Mucosa of descending colon (tissue), 3 donors: Measurements from ENCODE around the gene MEGF11. TPM values are rescaled to one million over a fixed set of nuclear protein-coding genes. Genes with fewer than 3 reads are reported as not detected.
A peak's percentile ranks its signal among the peaks of the same experiment; 100 is the strongest.

ENCODE experiments used
- ATAC-seq: fragments of 200-7000 bp; cut with Tn5 transposase; one replicate; pipeline ENCODE4 v1.9.1; 2020; ENCODE audit warnings: mild to moderate bottlenecking, moderate library complexity
- DNase-seq, 3 donors: peaks; one replicate each; pipeline ENCODE4 v3.0.0-alpha.2; 2020
- H3K36me3 ChIP-seq: fragments of 200-600 bp; one replicate; pipeline ENCODE4 v1.8.0; 2021; ENCODE audit warnings: low read depth, mild to moderate bottlenecking
- H3K4me1 ChIP-seq: fragments of 200-600 bp; one replicate; pipeline ENCODE4 v1.8.0; 2021; ENCODE audit warnings: low read depth, mild to moderate bottlenecking
- H3K4me3 ChIP-seq: fragments of 200-600 bp; one replicate; pipeline ENCODE4 v1.8.0; 2021; ENCODE audit warnings: mild to moderate bottlenecking
- H3K9me3 ChIP-seq: fragments of 200-600 bp; one replicate; pipeline ENCODE4 v1.8.0; 2021; ENCODE audit warnings: mild to moderate bottlenecking
- intact Hi-C, 2 donors: fragments of 100-400 bp; cut with DNase I in 1 of 2; cut with micrococcal nuclease in 1 of 2; formaldehyde crosslinking; loops; one replicate each; pipeline versions ENCODE4 v1.11.0 to v1.11.1; 2022; cut with DNase I, micrococcal nuclease
- total RNA-seq, 3 donors: library from RNA; stranded (reverse); fragmentation: NEBNext Ultra II Directional in 2 of 3; extraction: Animal tissue kit (Norgen Biotek cat#: 25700) in 2 of 3; gene quantifications; one replicate each; pipeline versions ENCODE4 v1.2.1 to v1.2.4, GENCODE V29; 2021 to 2023
- TF ChIP-seq, protein P1 (sequence below): fragments of 200-600 bp; IDR thresholded peaks from one replicate; pipeline ENCODE4 v1.8.0; 2022; ENCODE audit warnings: antibody characterized with exemption, mild to moderate bottlenecking
- donor health status: DM: no; HTN: no; CAD: no; lungs with moderate emphysema.
- donor health status: DM: no; HTN: no; CAD: no.
- donor health status: DM: no; HTN: yes; CAD: no.

MEGF11 gene
- total RNA-seq, 3 donors from 2014 or later = 0.12 to 0.29 (median 0.19) TPM

DNA sequence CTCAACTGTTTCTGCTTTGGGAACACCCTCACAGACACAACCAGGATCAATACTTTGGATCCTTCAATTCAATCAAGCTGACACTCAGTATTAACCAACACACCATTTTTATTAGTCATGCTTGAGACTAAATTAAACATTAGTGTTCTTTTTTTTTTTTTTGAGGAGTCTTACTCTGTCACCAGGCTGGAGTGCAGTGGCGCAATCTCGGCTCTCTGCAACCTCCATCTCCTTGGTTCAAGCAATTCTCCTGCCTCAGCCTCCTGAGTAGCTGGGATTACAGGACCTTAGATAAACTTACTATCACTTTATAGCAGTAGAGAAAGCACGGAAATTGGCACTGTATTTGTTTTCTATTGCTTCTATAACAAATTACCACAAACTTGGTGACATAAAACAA lies 386.3 kb downstream of the MEGF11 start:
- no peak for ATAC-seq
- no peaks in the 10 kb centered on the region for H3K9me3 ChIP-seq
- intact Hi-C loops = no loop called here

DNA sequence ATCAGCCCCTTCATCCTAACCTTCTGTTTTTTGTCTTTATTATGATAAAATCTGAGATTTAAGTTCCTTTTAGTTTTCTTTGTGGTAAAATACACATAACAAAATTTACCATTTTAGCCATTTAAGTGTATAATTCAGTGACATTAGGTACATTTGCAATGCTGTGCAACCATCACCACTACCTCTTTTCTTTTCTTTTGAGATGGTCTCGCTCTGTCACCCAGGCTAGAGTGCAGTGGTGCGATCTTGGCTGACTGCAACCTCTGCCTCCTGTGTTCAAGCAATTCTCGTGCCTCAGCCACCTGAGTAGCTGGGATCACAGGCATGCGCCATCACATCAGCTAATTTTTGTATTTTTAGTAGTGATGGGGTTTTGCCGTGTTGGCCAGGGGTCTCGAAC lies 390.4 kb downstream of the MEGF11 start:
- DNase-seq = no peak
- no peak for ATAC-seq
- H3K9me3 ChIP-seq = no peaks in the 10 kb centered on the region
- intact Hi-C loops = no loop called here
- TF ChIP-seq, protein P1, sequence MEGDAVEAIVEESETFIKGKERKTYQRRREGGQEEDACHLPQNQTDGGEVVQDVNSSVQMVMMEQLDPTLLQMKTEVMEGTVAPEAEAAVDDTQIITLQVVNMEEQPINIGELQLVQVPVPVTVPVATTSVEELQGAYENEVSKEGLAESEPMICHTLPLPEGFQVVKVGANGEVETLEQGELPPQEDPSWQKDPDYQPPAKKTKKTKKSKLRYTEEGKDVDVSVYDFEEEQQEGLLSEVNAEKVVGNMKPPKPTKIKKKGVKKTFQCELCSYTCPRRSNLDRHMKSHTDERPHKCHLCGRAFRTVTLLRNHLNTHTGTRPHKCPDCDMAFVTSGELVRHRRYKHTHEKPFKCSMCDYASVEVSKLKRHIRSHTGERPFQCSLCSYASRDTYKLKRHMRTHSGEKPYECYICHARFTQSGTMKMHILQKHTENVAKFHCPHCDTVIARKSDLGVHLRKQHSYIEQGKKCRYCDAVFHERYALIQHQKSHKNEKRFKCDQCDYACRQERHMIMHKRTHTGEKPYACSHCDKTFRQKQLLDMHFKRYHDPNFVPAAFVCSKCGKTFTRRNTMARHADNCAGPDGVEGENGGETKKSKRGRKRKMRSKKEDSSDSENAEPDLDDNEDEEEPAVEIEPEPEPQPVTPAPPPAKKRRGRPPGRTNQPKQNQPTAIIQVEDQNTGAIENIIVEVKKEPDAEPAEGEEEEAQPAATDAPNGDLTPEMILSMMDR = no peak
- no peaks in the 10 kb centered on the region for H3K36me3 ChIP-seq
- no peak overlapping the region for H3K4me3 ChIP-seq
- no peaks in the 10 kb centered on the region for H3K4me1 ChIP-seq

More for the DNA sequence above, 386.3 kb downstream of the MEGF11 start:
- DNase-seq = no peak
- TF ChIP-seq, protein P1 = no peak
- no peak overlapping the region for H3K4me3 ChIP-seq
- peaks cover 14% of the 10 kb centered on the region for H3K4me1 ChIP-seq
- H3K36me3 ChIP-seq = no peaks in the 10 kb centered on the region

DNA sequence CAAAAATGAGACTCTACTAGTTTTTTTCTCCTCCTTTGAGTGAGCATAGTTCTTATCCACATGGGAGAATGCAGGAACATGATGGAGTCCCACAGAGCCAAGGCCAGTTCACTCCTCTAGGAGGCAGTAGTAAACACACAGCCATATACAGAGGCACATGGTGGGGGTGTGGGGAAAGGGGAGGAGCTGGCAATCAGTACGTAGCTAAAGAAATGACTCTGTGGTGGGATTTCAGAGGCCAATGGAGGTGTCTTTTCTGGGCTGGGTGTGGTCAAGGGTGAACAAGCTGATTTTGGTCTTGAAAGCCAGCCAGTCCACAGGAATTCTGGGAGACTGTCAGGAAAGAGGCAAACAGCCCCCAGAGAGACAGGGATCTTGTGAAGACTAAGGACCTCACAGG lies 390.9 kb downstream of the MEGF11 start:
- H3K9me3 ChIP-seq = no peaks in the 10 kb centered on the region
- H3K4me3 ChIP-seq = no peak overlapping the region
- ATAC-seq = peak; percentile 92
- TF ChIP-seq, protein P1 = peak; percentile 33
- peak in 1 of 3 donors; percentile 48 for DNase-seq
- no peaks in the 10 kb centered on the region for H3K36me3 ChIP-seq
- no peaks in the 10 kb centered on the region for H3K4me1 ChIP-seq
- intact Hi-C loops = no loop called here

DNA sequence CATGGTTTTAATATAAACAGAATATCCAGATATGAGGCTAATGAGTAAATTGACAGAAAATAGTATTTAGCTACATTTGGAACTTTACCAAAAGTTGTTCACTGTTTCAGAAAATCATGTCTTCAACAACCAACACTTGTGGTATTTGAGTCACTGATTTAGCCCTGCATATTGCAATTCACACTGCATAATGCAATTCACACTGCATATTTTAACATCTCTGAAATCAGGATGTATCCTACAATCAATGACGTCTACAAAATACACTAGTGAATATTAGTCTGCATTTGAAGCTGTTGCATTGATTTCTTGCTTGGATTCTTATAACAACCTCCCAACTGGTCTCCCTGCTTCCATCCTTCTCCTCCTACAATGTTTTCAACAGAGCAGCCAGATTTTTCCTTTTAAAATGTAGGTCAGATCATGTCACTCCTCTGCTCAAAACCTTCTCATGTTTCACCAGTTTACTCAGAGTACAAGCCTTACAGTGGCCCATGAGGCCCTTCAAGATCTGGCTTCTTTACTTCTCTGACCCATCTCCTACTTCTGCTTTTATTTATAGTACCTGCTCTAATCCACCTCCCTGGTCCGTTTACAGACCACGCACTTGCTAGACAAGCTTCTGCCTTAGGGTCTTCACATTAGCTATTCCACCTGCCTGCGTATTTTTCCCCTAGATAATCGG lies 395.7 kb downstream of the MEGF11 start:
- no peak for DNase-seq
- TF ChIP-seq, protein P1 = no peak
- Histone ChIP-seq H3K4me3 (no peak overlapping the region), H3K9me3 (no peaks in the 10 kb centered on the region), H3K4me1 (no peaks in the 10 kb centered on the region), H3K36me3 (no peaks in the 10 kb centered on the region)
- ATAC-seq = no peak
- intact Hi-C loops = no loop called here

DNA sequence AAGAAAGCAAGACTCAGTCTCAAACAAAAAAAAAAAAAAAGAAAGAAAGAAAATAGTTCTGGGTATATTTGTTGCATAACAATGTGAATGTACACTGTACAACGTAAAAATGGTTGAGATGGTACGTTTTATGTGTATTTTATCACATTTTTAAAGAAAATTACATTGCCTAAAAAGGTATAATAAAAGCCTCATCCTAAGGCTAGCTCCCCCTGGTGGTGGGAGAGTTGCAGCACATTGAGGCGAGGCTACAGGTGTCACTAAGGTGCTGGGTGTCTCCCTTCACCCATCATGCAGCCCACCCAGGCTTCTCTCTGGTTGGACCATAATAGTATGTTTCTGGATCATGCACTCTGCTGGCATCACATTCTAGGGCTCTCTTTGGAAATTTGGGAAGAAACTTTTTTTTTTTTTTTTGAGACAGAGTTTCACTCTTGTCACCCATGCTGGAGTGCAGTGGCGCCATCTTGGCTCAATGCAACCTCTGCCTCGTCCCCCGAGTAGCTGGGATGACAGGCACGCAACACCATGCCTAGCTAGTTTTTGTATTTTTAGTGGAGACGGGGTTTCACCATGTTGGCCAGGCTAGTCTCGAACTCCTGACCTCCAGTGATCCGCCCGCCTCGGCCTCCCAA lies 396.6 kb downstream of the MEGF11 start:
- no peaks in the 10 kb centered on the region for H3K4me1 ChIP-seq
- DNase-seq = peak; percentile 68 to 93 (median 77)
- TF ChIP-seq, protein P1 = peak; percentile 76
- ATAC-seq = peak; percentile 85
- H3K9me3 ChIP-seq = no peaks in the 10 kb centered on the region
- no peaks in the 10 kb centered on the region for H3K36me3 ChIP-seq
- no peak overlapping the region for H3K4me3 ChIP-seq
- intact Hi-C loops = no loop called here
